ENCODE measurements around the gene TMEM202.
"Not testable (repeated sequence)": the region's sequence is repeated elsewhere in the genome, so short reads cannot be mapped to it uniquely, and the experiment has no call there.

Gene TMEM202

DNA sequence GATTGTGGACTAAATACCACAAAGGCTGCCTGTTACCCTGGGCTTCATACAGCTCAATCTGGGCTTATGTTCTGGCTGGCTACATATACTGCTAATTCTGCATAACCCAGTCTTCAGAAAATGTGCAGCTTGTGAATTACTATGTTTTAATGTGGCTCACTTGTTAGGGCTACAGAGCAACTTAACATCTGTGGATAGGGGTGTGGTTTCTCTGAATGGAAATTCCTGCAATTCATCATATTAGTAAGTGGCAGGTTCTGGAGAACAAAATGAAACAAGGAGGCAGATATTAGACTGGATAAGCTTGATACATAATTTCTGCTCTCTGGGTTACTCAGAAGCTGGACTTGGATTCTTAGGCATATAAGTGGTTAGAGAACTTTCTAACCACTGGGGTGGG lies 6.7 kb downstream of the TMEM202 start:
- DNase-seq, result no peak

DNA sequence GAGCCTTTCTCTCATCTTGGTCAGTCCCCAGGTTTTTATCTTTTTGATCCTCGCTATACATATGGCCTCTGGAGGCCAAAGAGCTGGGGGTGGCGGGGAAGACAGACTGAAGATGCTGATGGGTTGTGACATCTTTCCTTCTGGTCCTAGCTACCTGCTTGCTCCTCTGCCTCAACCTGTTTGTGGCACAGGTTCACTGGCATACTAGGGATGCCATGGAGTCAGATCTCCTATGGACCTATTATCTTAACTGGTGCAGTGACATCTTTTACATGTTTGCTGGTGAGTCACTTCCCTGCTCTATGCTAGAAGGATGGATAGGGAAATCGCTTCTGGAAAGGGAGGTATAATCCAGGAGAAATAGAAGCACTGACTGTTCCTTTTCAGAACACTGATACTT lies 8.8 kb downstream of the TMEM202 start:
- DNase-seq, result no peak

DNA sequence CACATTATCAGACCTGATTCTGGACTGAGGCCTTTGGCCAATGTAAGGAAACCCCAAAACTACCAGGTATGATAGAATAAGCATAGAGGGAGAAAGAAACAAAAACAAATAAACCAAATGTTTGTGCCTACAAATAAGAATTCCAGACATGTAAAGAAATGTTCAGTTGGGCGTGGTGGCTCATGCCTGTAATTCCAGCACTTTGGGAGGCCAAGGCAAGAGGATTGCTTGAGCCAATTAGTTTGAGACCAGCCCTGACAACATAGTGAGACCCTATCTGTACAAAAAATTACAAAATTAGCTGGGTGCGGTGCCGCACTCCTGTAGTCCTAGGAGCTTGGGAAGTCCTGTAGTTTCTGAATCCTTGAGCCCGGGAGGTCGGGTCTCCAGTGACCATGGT lies 13.0 kb downstream of the TMEM202 start:
- DNase-seq, result no peak

DNA sequence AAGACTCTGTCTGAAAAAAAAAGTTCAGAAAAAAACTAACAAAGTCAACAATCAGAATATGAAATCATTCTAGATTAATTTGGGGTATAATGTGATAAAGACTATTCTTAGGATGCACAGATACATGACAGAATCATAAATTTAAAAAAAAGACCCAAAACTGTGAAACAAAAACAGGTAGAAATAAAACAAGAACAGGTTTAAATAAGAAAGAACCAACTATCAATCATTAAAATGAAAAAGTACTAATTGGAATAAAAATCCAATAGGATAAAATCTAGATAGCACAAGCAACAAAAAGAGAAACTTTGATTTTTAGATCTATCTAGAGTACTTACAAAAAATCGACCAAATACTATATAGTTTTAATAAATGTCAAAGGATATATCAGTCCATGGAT lies 13.4 kb downstream of the TMEM202 start:
- no peak for DNase-seq

DNA sequence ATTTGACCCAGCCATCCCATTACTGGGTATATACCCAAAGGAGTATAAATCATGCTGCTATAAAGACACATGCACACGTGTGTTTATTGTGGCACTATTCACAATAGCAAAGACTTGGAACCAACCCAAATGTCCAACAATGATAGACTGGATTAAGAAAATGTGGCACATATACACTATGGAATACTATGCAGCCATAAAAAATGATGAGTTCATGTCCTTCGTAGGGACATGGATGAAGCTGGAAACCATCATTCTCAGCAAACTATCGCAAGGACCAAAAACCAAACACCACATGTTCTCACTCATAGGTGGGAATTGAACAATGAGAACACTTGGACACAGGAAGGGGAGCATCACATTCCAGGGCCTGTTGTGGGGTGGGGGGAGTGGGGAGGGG lies 15.2 kb downstream of the TMEM202 start:
- not testable (repeated sequence) for DNase-seq

DNA sequence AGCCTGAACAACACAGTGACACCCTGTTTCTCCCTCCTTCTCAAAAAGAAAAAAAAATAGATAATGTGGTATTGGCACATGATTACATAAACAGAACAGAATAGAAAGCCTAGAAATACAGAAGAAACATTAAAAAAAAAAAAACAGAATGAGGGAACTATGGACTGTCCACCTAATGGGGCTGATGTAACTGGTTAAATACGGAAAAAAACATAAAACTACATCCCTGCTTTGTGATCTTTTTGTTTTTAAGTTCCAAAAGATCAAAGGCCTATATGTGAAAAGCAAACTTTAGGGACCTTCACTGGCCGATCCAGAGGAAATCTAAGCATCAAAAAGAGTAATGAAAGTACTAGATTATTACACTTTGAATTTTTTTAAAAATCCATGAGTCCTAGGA lies 17.2 kb downstream of the TMEM202 start:
- DNase-seq, result no peak

DNA sequence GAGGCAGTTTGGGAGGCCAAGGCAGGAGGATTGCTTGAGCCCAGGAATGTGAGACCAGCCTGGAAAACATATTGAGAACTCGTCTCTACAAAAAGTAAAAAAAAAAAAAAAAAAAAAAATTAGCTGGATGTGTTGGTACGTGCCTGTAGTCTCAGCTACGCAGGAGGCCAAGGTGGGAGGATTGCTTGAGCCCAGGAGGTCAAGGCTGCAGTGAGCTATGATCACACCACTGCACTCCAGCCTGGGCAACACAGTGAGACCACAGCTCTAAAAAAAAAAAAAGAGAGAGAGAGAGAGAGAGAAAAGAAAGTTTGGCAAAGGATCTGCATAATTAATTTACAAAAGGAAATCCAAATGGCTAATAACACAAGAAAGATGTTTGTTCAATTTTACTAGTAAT lies 21.7 kb downstream of the TMEM202 start:
- not testable (repeated sequence) for DNase-seq

DNA sequence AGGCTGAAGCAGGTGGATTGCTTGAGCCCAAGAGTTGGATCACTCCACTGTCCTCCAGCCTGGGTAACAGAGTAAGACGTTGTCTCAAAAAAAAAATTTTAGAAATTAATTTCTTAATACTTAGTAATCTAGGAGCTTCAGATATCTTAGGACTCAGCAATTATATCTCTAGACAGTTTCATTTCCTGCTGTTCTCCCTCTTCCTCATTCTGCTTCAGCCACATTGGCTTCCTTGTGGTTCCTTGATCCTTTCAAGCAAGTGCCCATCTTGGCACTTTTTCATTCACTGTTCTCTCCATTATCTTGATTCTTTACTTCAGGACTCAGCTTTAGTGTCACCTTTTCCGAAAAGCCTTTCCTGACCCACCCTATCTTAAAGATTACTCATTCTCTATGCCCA lies 22.5 kb downstream of the TMEM202 start:
- DNase-seq, result no peak

DNA sequence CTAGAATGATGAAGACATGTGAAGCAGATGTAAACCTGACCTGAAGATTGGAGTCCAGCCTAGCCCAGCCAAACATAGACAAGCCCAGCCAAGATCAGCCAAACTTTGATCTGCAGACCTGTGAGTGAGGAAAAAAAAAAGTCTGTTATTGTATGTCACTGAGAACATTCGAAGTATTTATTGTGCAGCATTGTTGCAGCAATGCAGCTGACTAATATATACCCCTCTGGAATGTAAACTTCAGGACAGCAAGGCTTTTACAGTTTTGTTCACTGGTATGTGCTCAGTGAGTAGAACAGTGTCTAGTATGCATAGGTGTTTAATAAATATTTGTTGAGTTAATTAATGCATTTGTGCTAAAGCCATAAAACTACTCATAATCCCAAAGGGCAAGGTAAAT lies 23.4 kb downstream of the TMEM202 start:
- no peak for DNase-seq

DNA sequence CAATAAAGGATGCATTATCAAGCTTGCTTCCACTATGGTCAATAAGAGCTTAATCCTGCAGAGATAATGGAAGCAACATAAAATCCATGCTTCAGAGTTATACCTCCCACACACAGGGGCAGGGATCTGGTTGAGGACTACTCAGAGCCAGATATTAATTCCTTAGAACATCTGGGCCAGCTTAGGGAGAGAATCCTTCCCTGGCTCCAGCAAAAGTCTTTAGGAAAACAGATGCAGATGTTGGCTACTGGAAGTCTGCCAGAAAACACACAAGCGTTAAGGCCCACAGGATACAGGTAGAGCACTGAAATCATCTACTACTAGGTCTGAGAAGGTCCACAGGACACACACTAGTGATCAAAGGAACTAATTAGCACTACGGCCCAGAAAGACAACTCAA lies 25.2 kb downstream of the TMEM202 start:
- no peak for DNase-seq

DNA sequence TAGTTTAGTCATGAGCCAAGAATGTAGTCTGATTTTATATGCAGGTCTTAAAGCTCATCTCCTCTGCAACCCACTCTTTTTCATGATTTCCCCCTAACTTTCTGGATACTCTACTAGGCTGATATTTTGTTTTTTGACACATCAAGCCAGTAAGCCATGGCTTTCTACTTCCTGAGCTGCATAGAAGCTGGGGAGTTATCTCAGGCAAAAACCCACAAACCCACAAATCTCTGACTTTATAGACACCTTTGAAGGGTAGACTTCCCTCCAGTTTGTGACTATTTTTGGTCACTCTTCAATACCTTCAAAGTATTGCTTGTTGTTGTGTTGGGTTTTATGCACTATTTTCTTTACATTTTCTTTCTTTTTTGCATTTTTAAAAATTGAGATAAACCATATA lies 28.6 kb downstream of the TMEM202 start:
- no peak for DNase-seq

DNA sequence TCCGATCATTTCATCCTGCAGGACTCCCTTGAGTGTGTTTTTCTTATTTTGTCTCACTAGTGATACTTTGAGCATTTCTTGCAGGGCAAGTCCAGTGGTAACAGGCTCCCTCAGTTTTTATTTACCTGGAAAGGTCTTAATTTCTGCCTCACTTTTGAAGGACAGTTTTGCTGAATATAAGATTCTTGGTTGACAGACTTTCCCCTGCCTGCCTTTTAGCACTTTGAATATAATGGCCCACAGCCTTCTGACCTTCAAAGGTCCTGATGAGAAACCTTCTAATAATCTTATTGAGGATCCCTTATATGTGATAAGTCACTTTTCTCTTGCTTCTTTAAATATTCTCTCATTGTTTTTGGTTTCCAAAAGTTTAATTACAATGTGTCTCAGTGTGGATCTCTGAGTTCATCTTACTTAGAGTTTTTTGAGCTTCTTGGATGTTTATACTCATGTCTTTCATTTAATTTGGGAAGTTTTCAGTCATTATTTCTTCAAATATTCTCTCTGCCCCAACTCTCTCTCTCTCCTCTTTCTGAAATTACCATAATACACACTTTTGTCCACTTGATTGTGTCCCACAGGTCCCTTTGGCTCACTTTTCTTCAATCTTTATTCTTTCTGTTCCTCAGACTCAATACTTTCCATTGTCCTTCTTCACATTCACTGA lies 39.7 kb downstream of the TMEM202 start:
- no peak for DNase-seq

DNA sequence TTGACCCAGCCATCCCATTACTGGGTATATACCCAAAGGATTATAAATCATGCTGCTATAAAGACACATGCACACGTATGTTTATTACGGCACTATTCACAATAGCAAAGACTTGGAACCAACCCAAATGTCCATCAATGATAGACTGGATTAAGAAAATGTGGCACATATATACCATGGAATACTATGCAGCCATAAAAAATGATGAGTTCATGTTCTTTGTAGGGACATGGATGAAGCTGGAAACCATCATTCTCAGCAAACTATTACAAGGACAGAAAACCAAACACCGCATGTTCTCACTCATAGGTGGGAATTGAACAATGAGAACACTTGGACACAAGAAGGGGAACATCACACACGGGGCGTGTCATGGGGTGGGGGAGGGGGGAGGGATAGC lies 44.7 kb downstream of the TMEM202 start:
- not testable (repeated sequence) for DNase-seq

DNA sequence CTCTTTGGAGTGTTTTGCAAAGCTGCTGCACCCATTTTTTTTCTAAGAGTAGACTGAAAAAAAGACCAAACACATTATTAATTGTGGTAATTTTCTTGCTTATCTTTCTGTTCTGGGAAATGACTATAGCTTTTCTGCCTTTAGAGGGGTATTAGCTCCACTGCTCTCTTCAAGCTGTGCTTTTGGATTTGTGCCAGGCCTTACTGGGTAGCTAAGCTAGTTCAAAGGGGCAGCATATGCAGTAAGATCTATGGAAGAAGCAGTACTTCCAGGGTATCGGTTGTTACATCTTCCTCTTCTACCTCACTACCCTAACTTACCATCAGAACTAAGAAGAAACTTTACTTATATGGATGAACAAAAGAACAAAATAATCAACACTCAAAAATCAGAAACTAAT lies 47.3 kb downstream of the TMEM202 start:
- DNase-seq, result no peak

DNA sequence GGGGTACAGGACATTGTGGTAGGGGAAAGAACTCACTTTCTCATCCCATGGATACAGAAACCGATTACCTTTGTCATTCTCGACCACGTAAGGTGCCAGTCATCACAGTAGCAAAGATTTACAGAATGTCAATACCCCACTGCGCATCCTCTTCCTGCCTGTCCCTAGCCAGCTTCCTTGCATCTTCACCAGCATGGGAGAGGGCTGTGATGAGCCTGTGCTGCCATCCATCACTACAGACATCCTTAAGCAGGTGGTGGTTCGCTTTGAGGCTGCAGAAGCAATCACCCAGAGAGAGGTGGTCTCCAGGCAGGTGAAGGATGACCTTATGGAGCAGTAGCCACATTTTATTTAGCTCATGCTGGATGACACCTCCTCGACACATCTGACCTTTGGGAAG lies 52.7 kb downstream of the TMEM202 start:
- DNase-seq, result no peak

DNA sequence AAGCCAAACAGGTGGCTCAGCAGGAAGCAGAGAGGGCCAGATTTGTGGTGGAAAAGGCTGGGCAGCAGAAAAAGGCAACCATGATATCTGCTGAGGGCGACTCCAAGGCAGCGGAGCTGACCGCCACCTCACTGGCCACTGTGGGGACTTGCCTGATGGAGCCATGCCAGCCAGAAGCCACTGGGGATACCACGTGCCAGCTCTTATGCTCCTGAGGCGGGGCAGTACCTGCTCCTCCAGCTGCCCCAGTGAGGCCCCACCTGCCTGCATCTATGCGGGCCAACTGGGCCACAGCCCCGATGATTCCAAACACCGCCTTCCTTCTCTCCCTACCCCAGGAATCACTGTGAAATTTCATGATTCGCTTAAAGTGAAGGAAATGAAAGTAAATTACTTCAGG lies 53.1 kb downstream of the TMEM202 start:
- no peak for DNase-seq

DNA sequence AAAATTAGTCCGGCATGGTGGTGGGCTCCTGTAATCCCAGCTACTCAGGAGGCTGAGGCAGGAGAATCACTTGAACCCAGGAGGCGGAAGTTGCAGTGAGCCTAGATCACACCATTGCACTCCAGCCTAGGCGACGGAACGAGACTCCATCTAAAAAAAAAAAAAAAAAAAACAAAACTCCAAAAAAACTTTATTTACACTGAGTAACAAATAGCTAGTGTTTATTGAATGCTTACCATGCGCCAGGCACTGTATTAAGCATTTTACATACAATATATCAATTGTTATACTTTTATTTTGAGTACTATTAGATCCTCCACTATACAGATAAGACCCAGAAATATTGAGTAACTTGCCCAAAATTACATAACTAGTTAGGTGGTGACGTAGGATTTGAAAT lies 58.6 kb downstream of the TMEM202 start:
- DNase-seq, result no peak
